K562 (cell line): ENCODE measurements around the gene BTRC. TPM values are rescaled to one million over a fixed set of nuclear protein-coding genes. Genes with fewer than 3 reads are reported as not detected.

Experiments
- ARID1B ChIP-seq: fragments of 450-650 bp; IDR thresholded peaks from 2 replicates; pipeline ENCODE4 v1.6.1; 2016; ENCODE audit warnings: antibody characterized with exemption, mild to moderate bottlenecking, inconsistent platforms
- ARID3A ChIP-seq: IDR thresholded peaks from 2 replicates; pipeline ENCODE4 v1.6.1; 2012; ENCODE audit warnings: low read depth, low read length, improper control_type of control experiment, borderline replicate concordance
- BRF1 ChIP-seq: IDR thresholded peaks from 3 replicates; pipeline ENCODE4 v1.6.1; 2011; ENCODE audit warnings: borderline replicate concordance, mild to moderate bottlenecking; ENCODE audit not compliant: insufficient read length; ENCODE audit errors: extremely low read depth
- CLOCK ChIP-seq: fragments of 250-450 bp; sonication (Bioruptor Pico); IDR thresholded peaks from 2 replicates; pipeline ENCODE4 v1.4.0; 2020; ENCODE audit warnings: mild to moderate bottlenecking, moderate library complexity, borderline replicate concordance
- EP300 ChIP-seq: IDR thresholded peaks from 2 replicates; pipeline ENCODE4 v1.6.1; 2012; ENCODE audit warnings: low read length, improper control_type of control experiment
- FOS ChIP-seq: IDR thresholded peaks from 3 replicates; pipeline ENCODE4 v1.6.1; 2011; ENCODE audit not compliant: insufficient read length; ENCODE audit errors: extremely low read depth
- HCFC1 ChIP-seq: IDR thresholded peaks from 2 replicates; pipeline ENCODE4 v1.6.1; 2012; ENCODE audit warnings: low read depth, low read length, improper control_type of control experiment
- HIVEP1 ChIP-seq: fragments of 250-450 bp; sonication (Bioruptor Pico); IDR thresholded peaks from 2 replicates; pipeline ENCODE4 v1.4.0; 2020; ENCODE audit warnings: mild to moderate bottlenecking
- HOMEZ ChIP-seq: fragments of 250-450 bp; sonication (Bioruptor Pico); IDR thresholded peaks from 2 replicates; pipeline ENCODE4 v1.4.0; 2020; ENCODE audit warnings: mild to moderate bottlenecking, moderate library complexity
- ILK ChIP-seq: fragments of 450-650 bp; IDR thresholded peaks from 2 replicates; pipeline ENCODE4 v1.6.1; 2016; ENCODE audit warnings: missing genetic modification characterization, low read depth, mild to moderate bottlenecking, missing compliant biosample characterization, moderate library complexity, borderline replicate concordance
- KAT7 ChIP-seq: sonication (generic); formaldehyde crosslinking; IDR thresholded peaks from 2 replicates; pipeline ENCODE4 v1.8.0; 2022; ENCODE audit warnings: missing genetic modification reagents, mild to moderate bottlenecking, borderline replicate concordance
- MIER1 ChIP-seq: fragments of 450-650 bp; IDR thresholded peaks from 2 replicates; pipeline ENCODE4 v1.6.1; 2016; ENCODE audit warnings: antibody characterized with exemption, mild to moderate bottlenecking, low read depth
- NEUROD1 ChIP-seq: fragments of 150-350 bp; IDR thresholded peaks from 2 replicates; pipeline ENCODE4 v1.6.1; 2014; ENCODE audit warnings: borderline replicate concordance, low read length, low read depth; ENCODE audit not compliant: partially characterized antibody
- NFIX ChIP-seq: fragments of 250-450 bp; sonication (Bioruptor Pico); IDR thresholded peaks from 2 replicates; pipeline ENCODE4 v1.4.0; 2020; ENCODE audit warnings: low read depth, mild to moderate bottlenecking, moderate library complexity
- RB1 ChIP-seq: fragments of 450-650 bp; IDR thresholded peaks from 2 replicates; pipeline ENCODE4 v1.6.1; 2017; ENCODE audit warnings: low read depth, mild to moderate bottlenecking
- RBM17 ChIP-seq: fragments of 200-400 bp; formaldehyde crosslinking; IDR thresholded peaks from 2 replicates; pipeline ENCODE4 v1.6.1; 2017; ENCODE audit warnings: low read depth, mild to moderate bottlenecking, low read length, borderline replicate concordance
- SIX5 ChIP-seq, 2 experiments: IDR thresholded peaks; 2 replicates each; pipeline ENCODE4 v1.6.1; 2011; ENCODE audit warnings: low read length in 2 of 2, borderline replicate concordance in 1 of 2, low read depth in 1 of 2, mild to moderate bottlenecking in 1 of 2, moderate library complexity in 1 of 2; ENCODE audit not compliant: insufficient read depth in 1 of 2
- SMAD3 ChIP-seq: fragments of 450-650 bp; formaldehyde crosslinking; conservative IDR thresholded peaks from 2 replicates; pipeline ENCODE4 v1.4.0; 2020; ENCODE audit warnings: mild to moderate bottlenecking
- SMARCA4 ChIP-seq: fragments of 450-650 bp; IDR thresholded peaks from 2 replicates; pipeline ENCODE4 v1.6.1; 2016
- TFAM ChIP-seq: fragments of 250-450 bp; sonication (Bioruptor Pico); conservative IDR thresholded peaks from 2 replicates; pipeline ENCODE4 v1.5.0; 2021; ENCODE audit warnings: mild to moderate bottlenecking, moderate library complexity
- THRA ChIP-seq: fragments of 450-650 bp; IDR thresholded peaks from 2 replicates; pipeline ENCODE4 v1.6.1; 2017; ENCODE audit warnings: mild to moderate bottlenecking, moderate library complexity
- ZC3H11A ChIP-seq: IDR thresholded peaks from 2 replicates; pipeline ENCODE4 v1.6.1; 2012; ENCODE audit warnings: low read depth, low read length, improper control_type of control experiment
- polyA plus RNA-seq, 8 experiments: library from polyadenylated mRNA; depleted of rRNA in 4 of 8; stranded (reverse) in 5 of 8; unstranded in 3 of 8; fragments of >200 nt; fragmentation: Nextera tagmentation in 2 of 8; fragmentation: Illumina TruSeq in 1 of 8; extraction: Ambion mirVana in 2 of 8; extraction: Trizol in 1 of 8; gene quantifications; 2 replicates each; pipeline versions ENCODE4 v1.2.1 to v1.2.3, GENCODE V29; 2011 to 2014; ENCODE audit warnings: inconsistent platforms in 1 of 8, missing spikeins in 1 of 8
- total RNA-seq, 7 experiments: library from RNA; depleted of rRNA in 6 of 7; stranded (reverse); fragments of >200 nt in 6 of 7; fragmentation: Illumina TruSeq in 2 of 7; extraction: Trizol in 2 of 7; gene quantifications; 2 replicates each; pipeline versions ENCODE4 v1.2.1 to v1.2.3, GENCODE V29; 2011 to 2021; ENCODE audit warnings: low replicate concordance in 1 of 7

BTRC gene
- total and polyA plus RNA-seq, 9 of the 15 experiments (the other 6 are each of a cell fraction or from before 2014, with no cell fraction given), result 1.6 to 15.4 (median 7.0) TPM

- TF ChIP-seq SIX5 (IDR thresholded peaks at IDR 0.05; ENCODE audit: borderline replicate concordance in 1 of 2, insufficient read depth in 1 of 2, low read depth in 1 of 2, low read length in 2 of 2) (no peak), BRF1 (no peak), SMAD3 (no peak), FOS (peak; percentile 55), HCFC1 (no peak), KAT7 (CRISPR knock-in tag) (no peak), THRA (no peak), ARID1B (peak; percentile 65), ARID3A (no peak), TFAM (no peak), RBM17 (no peak), HIVEP1 (CRISPR knock-in tag) (no peak), ILK (tag) (no peak), NFIX (no peak), CLOCK (CRISPR knock-in tag) (no peak), EP300 (peak; percentile 16; the same call in 1 of the 2 replicates), ZC3H11A (no peak), SMARCA4 (peak; percentile 65), RB1 (no peak), NEUROD1 (no peak), HOMEZ (CRISPR knock-in tag) (no peak), MIER1 (no peak)
These were observed 234.9 kb downstream of the BTRC start (continued) for GRCh38 chr10:101588879-101589278.
